ENCODE results near the gene RHOG.
"Not testable (repeated sequence)": the region's sequence is repeated elsewhere in the genome, so short reads cannot be mapped to it uniquely, and the experiment has no call there.

Gene RHOG

DNA sequence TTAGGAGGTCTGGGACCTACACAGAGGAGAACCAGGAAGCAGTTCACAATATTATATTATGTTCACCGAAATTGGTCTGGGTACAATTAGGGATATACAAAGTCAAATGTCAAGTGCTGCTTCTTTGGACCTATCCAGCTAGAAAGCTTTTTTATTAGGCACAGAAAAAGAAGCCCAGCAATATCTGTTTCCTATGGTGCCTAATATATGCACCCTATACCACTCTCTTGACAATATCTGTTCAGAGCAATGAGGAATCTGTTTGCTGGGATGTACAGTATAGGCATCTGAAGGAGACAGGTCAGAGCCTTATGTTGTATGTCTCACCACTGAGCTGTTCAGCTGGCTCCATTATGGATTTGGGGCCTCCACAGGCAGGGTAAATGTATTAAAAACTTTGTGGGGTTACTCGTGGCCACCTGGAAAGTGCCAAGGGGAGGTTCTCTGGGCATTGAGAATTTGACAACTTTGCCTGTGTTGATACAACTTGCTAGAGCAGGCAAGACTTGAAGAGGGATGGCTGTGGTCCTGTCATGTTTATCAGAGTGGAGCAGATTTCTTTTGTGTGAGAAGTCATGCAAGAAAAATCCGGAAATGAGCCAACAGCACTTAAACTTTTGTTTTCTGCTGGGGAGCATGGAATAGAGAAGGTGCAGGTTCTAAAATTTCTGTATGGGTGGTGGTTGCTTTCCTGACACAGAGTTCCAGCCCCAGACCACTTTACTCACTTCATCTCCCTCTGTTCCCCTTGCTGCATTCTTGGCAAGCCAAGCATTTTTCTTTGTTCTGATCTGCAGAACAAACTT, 24.8 kb upstream of the RHOG start:
- Histone ChIP-seq H2AK5ac (ENCODE audit: low read length) (no peak overlapping the region), H2BK15ac (replicated peaks; ENCODE audit: low read depth) (no peak overlapping the region), H3K18ac (ENCODE audit: low read length) (no peak overlapping the region), H3K9ac (ENCODE audit: low read length) (peak overlapping the region; percentile 5), H4K8ac (ENCODE audit: low read depth, low read length) (no peak overlapping the region), H3K27ac (ENCODE audit: low read depth, low read length) (no peak overlapping the region), H2BK120ac (ENCODE audit: low read depth, low read length) (no peak overlapping the region), H3K4me1 (ENCODE audit: control insufficient read depth, low read depth, low read length) (peaks cover 7% of the 10 kb centered on the region), H2BK5ac (ENCODE audit: low read length) (no peak overlapping the region), H3K4me2 (ENCODE audit: low read length) (no peak overlapping the region), H3K56ac (ENCODE audit: low read length) (no peak overlapping the region), H3K4ac (ENCODE audit: low read depth, low read length) (no peak overlapping the region), H3K79me1 (ENCODE audit: low read length) (peaks cover 2% of the 10 kb centered on the region), H3K36me3 (ENCODE audit: control insufficient read depth, insufficient read depth, low read length) (no peaks in the 10 kb centered on the region), H4K5ac (ENCODE audit: low read length) (no peak overlapping the region), H3K27me3 (ENCODE audit: insufficient read depth, low read length, poor library complexity) (no peaks in the 10 kb centered on the region), H3K4me3 (ENCODE audit: low read length) (no peak overlapping the region), H3K79me2 (ENCODE audit: control insufficient read depth, insufficient read depth, low read length) (no peaks in the 10 kb centered on the region), H3K23ac (ENCODE audit: low read length) (no peak overlapping the region)
- no CpG with 5 or more reads among the region's 3 CpGs for WGBS (ENCODE audit: extremely low coverage, insufficient coverage, low lambda C conversion rate)
- no peak for DNase-seq

GRCh38 chr11:3861683-3862082, 20.9 kb upstream of the RHOG start:
- H3K4ac ChIP-seq (ENCODE audit: low read depth, low read length) = no peak overlapping the region
- H3K27ac ChIP-seq (ENCODE audit: low read depth, low read length) = no peak overlapping the region
- no peak overlapping the region for H2BK120ac ChIP-seq (ENCODE audit: low read depth, low read length)
- peaks cover 6% of the 10 kb centered on the region for H3K79me1 ChIP-seq (ENCODE audit: low read length)
- peaks cover 7% of the 10 kb centered on the region for H3K4me1 ChIP-seq (ENCODE audit: control insufficient read depth, low read depth, low read length)
- WGBS (ENCODE audit: extremely low coverage, insufficient coverage, low lambda C conversion rate) = no CpG with 5 or more reads among the region's 1 CpG
- H3K56ac ChIP-seq (ENCODE audit: low read length) = no peak overlapping the region
- no peak overlapping the region for H4K8ac ChIP-seq (ENCODE audit: low read depth, low read length)
- DNase-seq = no peak
- H3K36me3 ChIP-seq (ENCODE audit: control insufficient read depth, insufficient read depth, low read length) = no peaks in the 10 kb centered on the region
- H2BK15ac ChIP-seq (replicated peaks; ENCODE audit: low read depth) = no peak overlapping the region
- no peak overlapping the region for H3K23ac ChIP-seq (ENCODE audit: low read length)
- no peak overlapping the region for H4K5ac ChIP-seq (ENCODE audit: low read length)
- no peaks in the 10 kb centered on the region for H3K27me3 ChIP-seq (ENCODE audit: insufficient read depth, low read length, poor library complexity)
- no peaks in the 10 kb centered on the region for H3K79me2 ChIP-seq (ENCODE audit: control insufficient read depth, insufficient read depth, low read length)
- no peak overlapping the region for H3K4me2 ChIP-seq (ENCODE audit: low read length)
- H3K9ac ChIP-seq (ENCODE audit: low read length) = no peak overlapping the region
- H2AK5ac ChIP-seq (ENCODE audit: low read length) = no peak overlapping the region
- H3K18ac ChIP-seq (ENCODE audit: low read length) = no peak overlapping the region
- H3K4me3 ChIP-seq (ENCODE audit: low read length) = no peak overlapping the region
- no peak overlapping the region for H2BK5ac ChIP-seq (ENCODE audit: low read length)

DNA sequence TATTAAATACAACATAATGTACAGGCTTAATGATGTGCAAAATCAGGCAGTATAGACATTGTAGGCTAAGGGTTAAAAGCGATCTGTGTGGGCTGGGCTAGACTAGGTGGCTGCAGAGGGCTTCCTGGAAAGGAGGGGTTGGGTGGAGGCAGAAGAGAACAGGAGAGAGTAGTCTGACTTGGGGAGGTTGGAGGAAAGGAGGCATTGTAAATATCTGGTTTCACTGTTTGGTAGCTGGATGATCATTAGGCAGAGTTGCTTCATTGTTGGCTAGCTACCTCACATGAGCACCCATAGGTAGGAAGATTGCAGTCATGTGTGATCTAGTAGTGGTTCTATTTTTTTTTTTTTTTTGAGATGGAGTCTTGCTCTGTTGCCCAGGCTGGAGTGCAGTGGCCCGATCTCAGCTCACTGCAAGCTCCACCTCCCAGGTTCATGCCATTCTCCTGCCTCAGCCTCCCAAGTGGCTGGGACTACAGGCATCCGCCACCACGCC, 20.2 kb upstream of the RHOG start:
- H3K18ac ChIP-seq (ENCODE audit: low read length); DNase-seq; H2BK120ac ChIP-seq (ENCODE audit: low read depth, low read length); H3K4me2 ChIP-seq (ENCODE audit: low read length); H2BK5ac ChIP-seq (ENCODE audit: low read length); H3K79me1 ChIP-seq (ENCODE audit: low read length); H2AK5ac ChIP-seq (ENCODE audit: low read length); H4K5ac ChIP-seq (ENCODE audit: low read length); H3K9ac ChIP-seq (ENCODE audit: low read length); H3K36me3 ChIP-seq (ENCODE audit: control insufficient read depth, insufficient read depth, low read length); H3K27me3 ChIP-seq (ENCODE audit: insufficient read depth, low read length, poor library complexity); H3K23ac ChIP-seq (ENCODE audit: low read length); H3K4ac ChIP-seq (ENCODE audit: low read depth, low read length); H4K8ac ChIP-seq (ENCODE audit: low read depth, low read length); H3K79me2 ChIP-seq (ENCODE audit: control insufficient read depth, insufficient read depth, low read length); H2BK15ac ChIP-seq (replicated peaks; ENCODE audit: low read depth); H3K56ac ChIP-seq (ENCODE audit: low read length); H3K4me3 ChIP-seq (ENCODE audit: low read length); H3K27ac ChIP-seq (ENCODE audit: low read depth, low read length): not testable (repeated sequence)
- H3K4me1 ChIP-seq (ENCODE audit: control insufficient read depth, low read depth, low read length) = peaks cover 11% of the 10 kb centered on the region
- no CpG with 5 or more reads among the region's 4 CpGs for WGBS (ENCODE audit: extremely low coverage, insufficient coverage, low lambda C conversion rate)

DNA sequence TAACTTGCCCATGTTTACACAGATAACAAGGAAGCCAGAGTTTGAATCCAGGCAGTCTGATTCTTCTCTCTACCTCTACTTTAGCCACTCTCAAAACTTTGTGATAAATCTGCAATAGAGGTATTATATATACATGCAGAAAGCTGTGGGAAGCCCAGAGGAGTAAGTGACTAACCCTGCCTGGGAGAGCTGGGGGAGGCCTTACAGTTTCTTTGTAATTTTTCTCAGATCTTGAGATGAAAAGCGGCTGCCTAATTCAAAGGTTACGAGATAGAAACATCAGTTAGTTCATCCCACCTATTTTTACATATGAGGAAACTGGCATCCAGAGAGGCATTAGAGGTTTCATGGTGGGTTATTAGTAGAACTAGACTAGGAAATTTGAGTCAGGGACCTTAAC, 19.6 kb upstream of the RHOG start:
- no peak overlapping the region for H4K5ac ChIP-seq (ENCODE audit: low read length)
- no peak overlapping the region for H3K4ac ChIP-seq (ENCODE audit: low read depth, low read length)
- H3K79me1 ChIP-seq (ENCODE audit: low read length) = peaks cover 6% of the 10 kb centered on the region
- H3K9ac ChIP-seq (ENCODE audit: low read length) = no peak overlapping the region
- H4K8ac ChIP-seq (ENCODE audit: low read depth, low read length) = no peak overlapping the region
- no peaks in the 10 kb centered on the region for H3K36me3 ChIP-seq (ENCODE audit: control insufficient read depth, insufficient read depth, low read length)
- no CpG with 5 or more reads among the region's 2 CpGs for WGBS (ENCODE audit: extremely low coverage, insufficient coverage, low lambda C conversion rate)
- no peak overlapping the region for H3K18ac ChIP-seq (ENCODE audit: low read length)
- no peak overlapping the region for H2BK120ac ChIP-seq (ENCODE audit: low read depth, low read length)
- H2BK5ac ChIP-seq (ENCODE audit: low read length) = no peak overlapping the region
- no peaks in the 10 kb centered on the region for H3K79me2 ChIP-seq (ENCODE audit: control insufficient read depth, insufficient read depth, low read length)
- no peak overlapping the region for H3K23ac ChIP-seq (ENCODE audit: low read length)
- no peak for DNase-seq
- H3K27ac ChIP-seq (ENCODE audit: low read depth, low read length) = no peak overlapping the region
- peaks cover 8% of the 10 kb centered on the region for H3K4me1 ChIP-seq (ENCODE audit: control insufficient read depth, low read depth, low read length)
- H3K4me2 ChIP-seq (ENCODE audit: low read length) = no peak overlapping the region
- H2BK15ac ChIP-seq (replicated peaks; ENCODE audit: low read depth) = no peak overlapping the region
- H3K27me3 ChIP-seq (ENCODE audit: insufficient read depth, low read length, poor library complexity) = no peaks in the 10 kb centered on the region
- H2AK5ac ChIP-seq (ENCODE audit: low read length) = no peak overlapping the region
- no peak overlapping the region for H3K4me3 ChIP-seq (ENCODE audit: low read length)
- no peak overlapping the region for H3K56ac ChIP-seq (ENCODE audit: low read length)

DNA sequence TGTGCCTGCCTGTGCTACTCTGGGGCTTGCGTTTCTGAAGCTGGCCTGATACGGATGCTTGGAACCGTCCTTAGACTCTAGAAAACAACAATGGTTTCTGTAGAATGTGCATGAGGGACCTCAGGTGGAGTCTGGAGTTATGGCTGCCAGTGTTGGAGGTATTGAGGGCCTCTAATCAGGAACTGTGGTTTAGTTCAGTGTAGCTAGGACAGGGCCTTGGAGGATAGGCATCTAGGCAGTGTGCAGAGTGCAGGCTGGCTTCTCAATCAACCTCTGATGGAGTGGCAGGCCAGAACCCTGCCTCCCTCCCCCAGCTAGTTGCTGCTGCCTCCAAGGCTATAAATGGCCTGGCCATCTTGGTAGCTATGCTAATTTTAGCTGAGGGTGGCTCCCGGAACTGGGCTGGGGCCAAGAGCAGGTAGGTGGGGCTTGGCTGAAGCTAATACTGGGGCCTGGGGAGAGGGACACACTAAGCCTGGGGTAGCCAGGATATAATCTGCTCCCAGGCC, 18.7 kb upstream of the RHOG start:
- Histone ChIP-seq H2AK5ac (ENCODE audit: low read length) (no peak overlapping the region), H3K4me2 (ENCODE audit: low read length) (no peak overlapping the region), H3K36me3 (ENCODE audit: control insufficient read depth, insufficient read depth, low read length) (no peaks in the 10 kb centered on the region), H2BK120ac (ENCODE audit: low read depth, low read length) (no peak overlapping the region), H3K23ac (ENCODE audit: low read length) (no peak overlapping the region), H3K56ac (ENCODE audit: low read length) (peak overlapping the region; percentile 31), H3K79me1 (ENCODE audit: low read length) (peaks cover 6% of the 10 kb centered on the region), H3K27ac (ENCODE audit: low read depth, low read length) (no peak overlapping the region), H3K4ac (ENCODE audit: low read depth, low read length) (no peak overlapping the region), H3K4me3 (ENCODE audit: low read length) (no peak overlapping the region), H4K8ac (ENCODE audit: low read depth, low read length) (no peak overlapping the region), H2BK15ac (replicated peaks; ENCODE audit: low read depth) (no peak overlapping the region), H3K79me2 (ENCODE audit: control insufficient read depth, insufficient read depth, low read length) (no peaks in the 10 kb centered on the region), H4K5ac (ENCODE audit: low read length) (no peak overlapping the region), H3K18ac (ENCODE audit: low read length) (no peak overlapping the region), H3K9ac (ENCODE audit: low read length) (no peak overlapping the region), H2BK5ac (ENCODE audit: low read length) (no peak overlapping the region), H3K27me3 (ENCODE audit: insufficient read depth, low read length, poor library complexity) (no peaks in the 10 kb centered on the region), H3K4me1 (ENCODE audit: control insufficient read depth, low read depth, low read length) (peaks cover 9% of the 10 kb centered on the region)
- peak; percentile 25 for DNase-seq
- no CpG with 5 or more reads among the region's 4 CpGs for WGBS (ENCODE audit: extremely low coverage, insufficient coverage, low lambda C conversion rate)

DNA sequence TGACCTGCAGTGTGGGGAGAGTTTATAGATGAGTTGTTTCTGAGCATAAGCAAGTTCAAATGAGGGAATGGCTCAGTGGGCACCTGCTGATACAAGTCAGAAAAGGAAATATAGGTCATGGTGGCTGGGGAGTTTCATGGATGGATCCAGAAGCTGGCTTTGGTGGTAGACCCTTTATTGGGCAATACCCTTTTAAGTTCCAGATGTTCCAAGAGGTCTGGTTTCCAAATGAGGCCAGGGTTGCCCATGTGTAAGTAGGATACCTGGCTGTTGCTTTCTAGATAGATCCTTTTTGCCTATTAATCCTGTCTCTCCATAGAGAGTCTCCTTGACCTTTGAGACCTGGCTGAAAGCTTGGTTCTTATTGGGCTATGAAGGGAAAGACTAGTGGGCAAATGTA, 16.9 kb upstream of the RHOG start:
- Histone ChIP-seq H3K9ac (ENCODE audit: low read length) (no peak overlapping the region), H3K27ac (ENCODE audit: low read depth, low read length) (no peak overlapping the region), H2AK5ac (ENCODE audit: low read length) (no peak overlapping the region), H3K23ac (ENCODE audit: low read length) (no peak overlapping the region), H3K4me3 (ENCODE audit: low read length) (no peak overlapping the region), H3K36me3 (ENCODE audit: control insufficient read depth, insufficient read depth, low read length) (no peaks in the 10 kb centered on the region), H3K79me1 (ENCODE audit: low read length) (peaks cover 6% of the 10 kb centered on the region), H4K8ac (ENCODE audit: low read depth, low read length) (no peak overlapping the region), H2BK5ac (ENCODE audit: low read length) (no peak overlapping the region), H3K79me2 (ENCODE audit: control insufficient read depth, insufficient read depth, low read length) (no peaks in the 10 kb centered on the region), H3K4me2 (ENCODE audit: low read length) (no peak overlapping the region), H2BK120ac (ENCODE audit: low read depth, low read length) (no peak overlapping the region), H3K4me1 (ENCODE audit: control insufficient read depth, low read depth, low read length) (peaks cover 15% of the 10 kb centered on the region), H3K4ac (ENCODE audit: low read depth, low read length) (no peak overlapping the region), H2BK15ac (replicated peaks; ENCODE audit: low read depth) (no peak overlapping the region), H4K5ac (ENCODE audit: low read length) (no peak overlapping the region), H3K56ac (ENCODE audit: low read length) (no peak overlapping the region), H3K18ac (ENCODE audit: low read length) (no peak overlapping the region), H3K27me3 (ENCODE audit: insufficient read depth, low read length, poor library complexity) (no peaks in the 10 kb centered on the region)
- no peak for DNase-seq

Data from mesendoderm (in vitro differentiated cells).